ENCODE results near the gene ACER3. TPM values are rescaled to one million over a fixed set of nuclear protein-coding genes. Genes with fewer than 3 reads are reported as not detected.

The ACER3 gene
- total RNA-seq, 1 donor = 18.6 TPM

DNA sequence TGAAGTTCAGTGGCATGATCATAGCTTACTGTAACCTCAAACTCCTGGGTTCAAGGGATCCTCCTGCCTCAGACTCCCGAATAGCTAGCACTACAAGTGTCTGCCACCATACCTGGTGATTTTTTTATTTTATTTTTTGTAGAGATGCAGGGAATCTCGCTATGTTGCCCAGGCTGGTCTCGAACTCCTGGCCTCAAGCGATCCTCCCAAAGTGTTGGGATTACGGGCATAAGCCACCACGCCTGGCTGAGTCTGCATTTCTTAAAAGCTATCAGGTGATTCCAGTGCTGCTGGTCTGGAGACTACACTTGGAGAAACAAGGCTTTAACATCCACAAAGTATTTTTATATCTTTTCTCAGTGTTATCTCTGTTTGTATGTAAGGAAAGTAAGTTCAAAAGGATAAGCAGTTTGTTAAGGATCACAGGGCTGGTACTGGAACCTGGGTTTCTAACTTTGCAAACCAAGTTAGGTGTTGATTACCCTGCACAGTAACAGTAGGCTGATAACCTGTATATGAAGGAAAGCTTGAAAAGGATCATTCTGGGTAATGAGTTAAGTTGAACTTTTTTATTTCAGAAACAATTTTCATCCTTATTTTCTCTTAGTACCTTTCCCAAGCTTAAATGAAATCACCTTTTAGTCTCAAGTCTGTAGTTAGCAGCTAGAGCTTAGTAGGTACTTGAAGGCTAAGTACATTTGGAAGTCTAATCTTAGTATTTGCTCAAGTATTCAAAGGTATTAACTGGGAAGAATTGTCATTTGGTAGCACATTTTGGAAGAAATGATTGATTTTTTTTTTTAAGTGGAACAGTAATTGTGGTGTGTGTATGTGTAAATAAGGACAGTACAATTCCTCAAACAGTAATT, 12.5 kb downstream of the ACER3 start:
- TF ChIP-seq, protein P1, sequence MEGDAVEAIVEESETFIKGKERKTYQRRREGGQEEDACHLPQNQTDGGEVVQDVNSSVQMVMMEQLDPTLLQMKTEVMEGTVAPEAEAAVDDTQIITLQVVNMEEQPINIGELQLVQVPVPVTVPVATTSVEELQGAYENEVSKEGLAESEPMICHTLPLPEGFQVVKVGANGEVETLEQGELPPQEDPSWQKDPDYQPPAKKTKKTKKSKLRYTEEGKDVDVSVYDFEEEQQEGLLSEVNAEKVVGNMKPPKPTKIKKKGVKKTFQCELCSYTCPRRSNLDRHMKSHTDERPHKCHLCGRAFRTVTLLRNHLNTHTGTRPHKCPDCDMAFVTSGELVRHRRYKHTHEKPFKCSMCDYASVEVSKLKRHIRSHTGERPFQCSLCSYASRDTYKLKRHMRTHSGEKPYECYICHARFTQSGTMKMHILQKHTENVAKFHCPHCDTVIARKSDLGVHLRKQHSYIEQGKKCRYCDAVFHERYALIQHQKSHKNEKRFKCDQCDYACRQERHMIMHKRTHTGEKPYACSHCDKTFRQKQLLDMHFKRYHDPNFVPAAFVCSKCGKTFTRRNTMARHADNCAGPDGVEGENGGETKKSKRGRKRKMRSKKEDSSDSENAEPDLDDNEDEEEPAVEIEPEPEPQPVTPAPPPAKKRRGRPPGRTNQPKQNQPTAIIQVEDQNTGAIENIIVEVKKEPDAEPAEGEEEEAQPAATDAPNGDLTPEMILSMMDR (IDR thresholded peaks at IDR 0.05; ENCODE audit: insufficient read depth, low read depth, low read length) = no peak
- DNase-seq (ENCODE audit: low read depth) = no peak
- no peak overlapping the region for H3K4me3 ChIP-seq (ENCODE audit: low read depth, low read length)

DNA sequence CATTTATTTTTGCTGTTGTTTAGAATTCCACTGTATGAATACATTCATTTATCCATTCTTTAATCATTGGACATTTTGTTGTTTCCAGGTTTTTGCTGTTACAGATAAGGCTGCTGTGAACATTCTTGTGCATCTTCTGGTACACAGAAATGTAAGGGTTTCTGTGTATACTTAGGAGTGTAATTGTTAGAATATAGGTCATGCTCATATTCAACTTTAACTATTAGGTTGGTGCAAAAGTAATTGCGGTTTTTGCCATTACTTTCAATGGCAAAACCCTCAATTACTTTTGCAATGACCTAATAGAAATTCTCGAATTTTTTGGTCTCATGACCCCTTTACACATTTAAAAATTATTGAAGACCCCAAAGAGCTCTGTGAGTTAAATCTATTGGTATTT, 17.3 kb downstream of the ACER3 start:
- DNase-seq (ENCODE audit: low read depth) = no peak
- TF ChIP-seq, protein P1 (IDR thresholded peaks at IDR 0.05; ENCODE audit: insufficient read depth, low read depth, low read length) = no peak
- no peak overlapping the region for H3K4me3 ChIP-seq (ENCODE audit: low read depth, low read length)

DNA sequence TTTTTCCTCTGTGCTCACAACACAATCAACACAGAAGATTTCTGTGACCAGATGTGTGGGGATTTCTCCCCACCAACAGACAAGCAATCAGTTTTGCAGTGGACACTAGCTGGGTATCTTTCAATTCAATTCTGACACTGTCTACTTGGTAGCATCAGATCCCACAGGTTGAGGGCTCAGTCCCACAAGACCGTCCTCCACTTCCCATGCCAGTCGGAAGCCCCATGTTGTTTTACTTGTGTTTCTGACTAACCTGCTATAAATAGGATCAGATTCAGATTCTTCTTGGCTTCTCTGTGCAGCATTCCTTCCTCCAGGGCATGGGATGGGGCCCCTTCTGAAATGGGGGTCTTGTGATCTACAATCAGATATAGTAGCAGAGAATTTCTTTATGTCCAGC, 19.6 kb downstream of the ACER3 start:
- TF ChIP-seq, protein P1 (IDR thresholded peaks at IDR 0.05; ENCODE audit: insufficient read depth, low read depth, low read length) = no peak
- no peak for DNase-seq (ENCODE audit: low read depth)
- H3K4me3 ChIP-seq (ENCODE audit: low read depth, low read length) = no peak overlapping the region

DNA sequence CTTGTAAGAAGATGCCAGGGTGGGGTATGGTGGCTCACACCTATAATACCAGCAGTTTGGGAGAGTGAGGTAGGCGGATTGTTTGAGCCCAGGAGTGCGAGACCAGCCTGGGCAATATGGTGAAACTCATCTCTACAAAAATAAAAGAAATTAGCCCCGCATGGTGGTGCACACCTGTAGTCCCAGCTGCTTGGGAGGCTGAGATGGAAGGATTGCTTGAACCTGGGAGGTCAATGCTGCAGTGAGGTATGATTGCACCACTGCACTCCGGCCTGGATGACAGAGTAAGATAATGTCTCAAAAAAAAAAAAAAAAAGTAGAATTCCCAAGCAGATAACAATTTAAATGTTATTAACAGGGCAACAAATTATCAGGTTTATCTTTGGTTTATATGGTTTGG, 20.2 kb downstream of the ACER3 start:
- H3K4me3 ChIP-seq (ENCODE audit: low read depth, low read length) = no peak overlapping the region
- no peak for DNase-seq (ENCODE audit: low read depth)
- TF ChIP-seq, protein P1 (IDR thresholded peaks at IDR 0.05; ENCODE audit: insufficient read depth, low read depth, low read length) = no peak

DNA sequence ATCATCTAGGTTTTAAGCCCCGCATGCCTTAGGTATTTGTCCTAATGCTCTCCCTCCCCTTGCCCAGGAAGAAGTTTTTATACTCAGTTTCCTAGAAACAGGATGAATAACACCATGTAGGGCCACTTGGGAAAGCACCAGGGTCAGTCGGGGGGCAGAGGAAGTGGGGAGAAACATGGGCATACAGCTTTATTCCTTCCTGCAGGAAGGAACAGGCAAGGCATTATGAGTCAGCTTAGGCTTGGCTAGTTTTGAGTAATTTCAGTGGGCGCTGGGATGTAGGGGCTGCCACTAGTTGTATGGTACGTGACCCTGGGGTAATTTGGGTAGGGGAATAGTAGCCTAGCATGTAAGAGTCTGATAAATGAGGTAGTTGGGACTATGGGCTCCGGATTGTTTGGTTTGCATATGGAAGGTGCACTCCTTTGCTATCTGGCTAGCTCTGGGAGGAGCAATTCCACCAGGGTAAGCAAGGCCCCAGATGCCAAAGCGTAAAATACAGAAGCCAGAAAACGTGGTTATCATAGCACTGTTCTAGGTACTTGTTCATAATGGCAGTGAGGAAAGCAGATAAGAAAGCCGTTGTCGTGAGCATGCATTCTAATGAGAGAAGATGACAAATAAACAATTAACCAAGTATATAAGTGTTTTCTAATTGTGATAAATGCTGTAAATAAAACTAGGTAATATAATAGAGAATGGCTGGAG, 24.8 kb downstream of the ACER3 start:
- H3K4me3 ChIP-seq (ENCODE audit: low read depth, low read length) = no peak overlapping the region
- TF ChIP-seq, protein P1 (IDR thresholded peaks at IDR 0.05; ENCODE audit: insufficient read depth, low read depth, low read length) = no peak
- DNase-seq (ENCODE audit: low read depth) = peak; percentile 26

DNA sequence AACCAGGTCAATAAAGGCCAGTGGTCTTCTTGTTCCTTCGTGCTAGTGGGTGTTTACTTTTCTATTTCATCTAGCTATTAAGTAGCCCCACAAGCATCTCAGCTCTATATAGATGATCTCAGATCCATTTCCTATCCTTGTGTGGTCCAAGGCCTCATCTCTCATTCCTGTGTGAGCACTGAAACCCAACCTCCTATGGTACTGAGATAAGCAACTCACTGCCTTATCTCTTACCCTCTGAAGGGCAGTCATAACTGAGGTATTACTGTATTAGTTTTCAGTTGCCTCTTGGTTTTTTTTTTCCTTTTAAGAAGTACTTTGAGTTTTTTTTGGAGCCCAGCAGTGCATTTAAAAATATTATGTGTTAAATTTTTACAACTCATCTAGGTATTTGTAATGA, 28.3 kb downstream of the ACER3 start:
- TF ChIP-seq, protein P1 (IDR thresholded peaks at IDR 0.05; ENCODE audit: insufficient read depth, low read depth, low read length) = no peak
- peak; percentile 57 for DNase-seq (ENCODE audit: low read depth)
- H3K4me3 ChIP-seq (ENCODE audit: low read depth, low read length) = no peak overlapping the region
